HepG2 (cell line): ENCODE measurements around the gene TMEM121. TPM values are rescaled to one million over a fixed set of nuclear protein-coding genes. Genes with fewer than 3 reads are reported as not detected.
A peak's percentile ranks its signal among the peaks of the same experiment; 100 is the strongest.

Source experiments
- ATF1 ChIP-seq: IDR thresholded peaks from 2 replicates; pipeline ENCODE4 v1.6.1; 2016; ENCODE audit warnings: mild to moderate bottlenecking, control low read depth
- DR1 ChIP-seq: sonication (generic); formaldehyde crosslinking; IDR thresholded peaks from 2 replicates; pipeline ENCODE4 v1.8.0; 2021; ENCODE audit warnings: mild to moderate bottlenecking, missing genetic modification reagents, inconsistent platforms
- KAT2B ChIP-seq: fragments of 150-350 bp; IDR thresholded peaks from 2 replicates; pipeline ENCODE4 v1.6.1; 2014; ENCODE audit warnings: low read depth, low read length, borderline replicate concordance
- MYNN ChIP-seq: sonication (generic); formaldehyde crosslinking; IDR thresholded peaks from 2 replicates; pipeline ENCODE4 v1.4.0; 2020; ENCODE audit warnings: mild to moderate bottlenecking, low read depth, missing genetic modification reagents
- MZF1 ChIP-seq: sonication (generic); formaldehyde crosslinking; IDR thresholded peaks from 2 replicates; pipeline ENCODE4 v1.8.1; 2023; ENCODE audit warnings: mild to moderate bottlenecking, missing genetic modification reagents, borderline replicate concordance
- SKI ChIP-seq: fragments of 450-650 bp; IDR thresholded peaks from one replicate; pipeline ENCODE4 v1.6.1; 2018; ENCODE audit warnings: mild to moderate bottlenecking; ENCODE audit not compliant: partially characterized antibody
- SPEN ChIP-seq: sonication (generic); formaldehyde crosslinking; IDR thresholded peaks from 2 replicates; pipeline ENCODE4 v1.5.1; 2020; ENCODE audit warnings: low read depth, mild to moderate bottlenecking, missing genetic modification reagents
- TBX2 ChIP-seq: sonication (generic); formaldehyde crosslinking; IDR thresholded peaks from 2 replicates; pipeline ENCODE4 v1.5.0; 2020; ENCODE audit warnings: missing genetic modification reagents, mild to moderate bottlenecking, borderline replicate concordance
- U2AF2 ChIP-seq: fragments of 200-400 bp; formaldehyde crosslinking; IDR thresholded peaks from 2 replicates; pipeline ENCODE4 v1.6.1; 2017; ENCODE audit warnings: low read depth, mild to moderate bottlenecking, low read length
- ZFP36L1 ChIP-seq: sonication (generic); formaldehyde crosslinking; IDR thresholded peaks from 2 replicates; pipeline ENCODE4 v1.8.0; 2022; ENCODE audit warnings: mild to moderate bottlenecking, missing genetic modification reagents, moderate library complexity
- ZNF20 ChIP-seq: sonication (generic); formaldehyde crosslinking; IDR thresholded peaks from 2 replicates; pipeline ENCODE4 v1.4.0; 2020; ENCODE audit warnings: mild to moderate bottlenecking, moderate library complexity, missing genetic modification reagents
- ZNF598 ChIP-seq: sonication (generic); formaldehyde crosslinking; IDR thresholded peaks from 2 replicates; pipeline ENCODE4 v1.5.1; 2020; ENCODE audit warnings: mild to moderate bottlenecking, missing genetic modification reagents, borderline replicate concordance
- ZNF616 ChIP-seq: sonication (generic); formaldehyde crosslinking; IDR thresholded peaks from 2 replicates; pipeline ENCODE4 v1.5.0; 2020; ENCODE audit warnings: low read depth, mild to moderate bottlenecking, missing genetic modification reagents
- ZNF75D ChIP-seq: sonication (generic); formaldehyde crosslinking; IDR thresholded peaks from 2 replicates; pipeline ENCODE4 v1.8.1; 2023; ENCODE audit warnings: missing genetic modification reagents, mild to moderate bottlenecking, borderline replicate concordance
- polyA plus RNA-seq, 8 experiments: library from polyadenylated mRNA; depleted of rRNA in 3 of 8; stranded (reverse) in 7 of 8; unstranded in 1 of 8; fragments of >200 nt; fragmentation: Illumina TruSeq in 4 of 8; extraction: Trizol in 4 of 8; gene quantifications; 2 replicates each; pipeline versions ENCODE4 v1.2.1 to v1.2.3, GENCODE V29; 2011 to 2016; ENCODE audit warnings: low read depth in 4 of 8, missing spikeins in 1 of 8, mixed read lengths in 1 of 8; ENCODE audit not compliant: insufficient read depth in 1 of 8
- total RNA-seq, 5 experiments: library from RNA; depleted of rRNA; stranded (reverse); fragments of >200 nt; fragmentation: Illumina TruSeq; extraction: Trizol; gene quantifications; 2 replicates each; pipeline ENCODE4 v1.2.3, GENCODE V29; 2016; ENCODE audit warnings: low read depth in 1 of 5
- TF ChIP-seq, protein P1 (sequence below): sonication (generic); formaldehyde crosslinking; IDR thresholded peaks from 2 replicates; pipeline ENCODE4 v1.8.0; 2022; ENCODE audit warnings: missing genetic modification reagents, mild to moderate bottlenecking, moderate library complexity, borderline replicate concordance
- TF ChIP-seq, protein P2 (sequence below): sonication (generic); formaldehyde crosslinking; conservative IDR thresholded peaks from 2 replicates; pipeline ENCODE4 v1.8.0; 2022; ENCODE audit warnings: low read depth, missing genetic modification reagents
- TF ChIP-seq, protein P3 (sequence below): sonication (generic); formaldehyde crosslinking; IDR thresholded peaks from 2 replicates; pipeline ENCODE4 v1.5.0; 2020; ENCODE audit warnings: missing genetic modification reagents
- TF ChIP-seq, protein P4 (sequence below): sonication (generic); formaldehyde crosslinking; IDR thresholded peaks from 2 replicates; pipeline ENCODE4 v1.4.0; 2020; ENCODE audit warnings: missing genetic modification reagents, mild to moderate bottlenecking, borderline replicate concordance
- TF ChIP-seq, protein P5 (sequence below): sonication (generic); formaldehyde crosslinking; IDR thresholded peaks from 2 replicates; pipeline ENCODE4 v1.4.0; 2020; ENCODE audit warnings: mild to moderate bottlenecking, missing genetic modification reagents

Gene TMEM121
- total and polyA plus RNA-seq, 2 of the 13 experiments (the other 11 are each of a cell fraction or from before 2014, with no cell fraction given), result 6.6 to 19.0 TPM

DNA sequence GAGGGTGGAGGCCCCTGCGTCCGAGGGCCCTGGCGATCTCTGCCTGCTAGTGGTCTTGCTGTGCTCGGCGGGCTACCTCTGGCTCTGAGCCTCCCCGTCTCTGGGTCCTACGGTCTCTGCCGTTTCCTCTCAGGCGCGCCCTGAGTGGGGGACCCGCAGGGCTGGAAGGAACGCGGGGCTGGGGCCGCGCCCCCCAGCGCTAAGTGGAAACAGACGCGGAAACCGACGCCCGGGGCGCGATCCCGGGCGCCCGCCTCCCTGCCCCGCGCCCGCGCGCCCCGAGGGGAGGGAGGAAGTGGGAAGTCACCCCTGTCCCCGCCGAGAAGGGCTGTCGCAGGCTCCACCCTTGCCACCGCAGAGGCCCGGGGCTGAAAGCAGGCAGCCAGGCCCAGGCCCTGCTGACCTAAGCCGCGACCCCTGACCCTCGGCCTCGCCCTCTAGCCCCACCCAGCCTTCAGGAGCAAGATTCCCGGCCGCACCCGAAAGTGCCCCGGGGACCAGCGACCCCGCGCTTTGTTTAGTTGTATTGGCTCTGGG, 38.9 kb upstream of the TMEM121 start (continued):
- TF ChIP-seq SKI (no peak), KAT2B (no peak), MZF1 (CRISPR knock-in tag) (no peak), DR1 (CRISPR knock-in tag) (no peak), ZNF20 (CRISPR knock-in tag) (no peak), MYNN (CRISPR knock-in tag) (no peak), ZNF616 (CRISPR knock-in tag) (no peak), ZNF598 (CRISPR knock-in tag) (no peak), TBX2 (CRISPR knock-in tag) (0 out of 2 replicates have a peak, but pooled peaks have one; percentile 4), ZNF75D (no peak), U2AF2 (no peak), ZFP36L1 (CRISPR knock-in tag) (no peak), SPEN (CRISPR knock-in tag) (no peak), ATF1 (no peak)
- TF ChIP-seq, protein P1, sequence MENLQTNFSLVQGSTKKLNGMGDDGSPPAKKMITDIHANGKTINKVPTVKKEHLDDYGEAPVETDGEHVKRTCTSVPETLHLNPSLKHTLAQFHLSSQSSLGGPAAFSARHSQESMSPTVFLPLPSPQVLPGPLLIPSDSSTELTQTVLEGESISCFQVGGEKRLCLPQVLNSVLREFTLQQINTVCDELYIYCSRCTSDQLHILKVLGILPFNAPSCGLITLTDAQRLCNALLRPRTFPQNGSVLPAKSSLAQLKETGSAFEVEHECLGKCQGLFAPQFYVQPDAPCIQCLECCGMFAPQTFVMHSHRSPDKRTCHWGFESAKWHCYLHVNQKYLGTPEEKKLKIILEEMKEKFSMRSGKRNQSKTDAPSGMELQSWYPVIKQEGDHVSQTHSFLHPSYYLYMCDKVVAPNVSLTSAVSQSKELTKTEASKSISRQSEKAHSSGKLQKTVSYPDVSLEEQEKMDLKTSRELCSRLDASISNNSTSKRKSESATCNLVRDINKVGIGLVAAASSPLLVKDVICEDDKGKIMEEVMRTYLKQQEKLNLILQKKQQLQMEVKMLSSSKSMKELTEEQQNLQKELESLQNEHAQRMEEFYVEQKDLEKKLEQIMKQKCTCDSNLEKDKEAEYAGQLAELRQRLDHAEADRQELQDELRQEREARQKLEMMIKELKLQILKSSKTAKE (CRISPR knock-in tag), result no peak
- TF ChIP-seq, protein P2, sequence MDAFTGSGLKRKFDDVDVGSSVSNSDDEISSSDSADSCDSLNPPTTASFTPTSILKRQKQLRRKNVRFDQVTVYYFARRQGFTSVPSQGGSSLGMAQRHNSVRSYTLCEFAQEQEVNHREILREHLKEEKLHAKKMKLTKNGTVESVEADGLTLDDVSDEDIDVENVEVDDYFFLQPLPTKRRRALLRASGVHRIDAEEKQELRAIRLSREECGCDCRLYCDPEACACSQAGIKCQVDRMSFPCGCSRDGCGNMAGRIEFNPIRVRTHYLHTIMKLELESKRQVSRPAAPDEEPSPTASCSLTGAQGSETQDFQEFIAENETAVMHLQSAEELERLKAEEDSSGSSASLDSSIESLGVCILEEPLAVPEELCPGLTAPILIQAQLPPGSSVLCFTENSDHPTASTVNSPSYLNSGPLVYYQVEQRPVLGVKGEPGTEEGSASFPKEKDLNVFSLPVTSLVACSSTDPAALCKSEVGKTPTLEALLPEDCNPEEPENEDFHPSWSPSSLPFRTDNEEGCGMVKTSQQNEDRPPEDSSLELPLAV (CRISPR knock-in tag), result no peak
- TF ChIP-seq, protein P3, sequence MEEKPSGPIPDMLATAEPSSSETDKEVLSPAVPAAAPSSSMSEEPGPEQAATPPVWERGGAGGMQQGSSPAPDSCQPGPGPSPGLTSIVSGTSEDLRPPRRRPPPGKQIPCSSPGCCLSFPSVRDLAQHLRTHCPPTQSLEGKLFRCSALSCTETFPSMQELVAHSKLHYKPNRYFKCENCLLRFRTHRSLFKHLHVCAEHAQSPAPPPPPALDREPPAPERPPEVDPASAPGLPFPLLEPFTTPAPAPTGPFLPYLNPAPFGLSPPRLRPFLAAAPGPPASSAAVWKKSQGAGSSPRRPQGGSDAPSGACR (CRISPR knock-in tag), result no peak
- TF ChIP-seq, protein P4, sequence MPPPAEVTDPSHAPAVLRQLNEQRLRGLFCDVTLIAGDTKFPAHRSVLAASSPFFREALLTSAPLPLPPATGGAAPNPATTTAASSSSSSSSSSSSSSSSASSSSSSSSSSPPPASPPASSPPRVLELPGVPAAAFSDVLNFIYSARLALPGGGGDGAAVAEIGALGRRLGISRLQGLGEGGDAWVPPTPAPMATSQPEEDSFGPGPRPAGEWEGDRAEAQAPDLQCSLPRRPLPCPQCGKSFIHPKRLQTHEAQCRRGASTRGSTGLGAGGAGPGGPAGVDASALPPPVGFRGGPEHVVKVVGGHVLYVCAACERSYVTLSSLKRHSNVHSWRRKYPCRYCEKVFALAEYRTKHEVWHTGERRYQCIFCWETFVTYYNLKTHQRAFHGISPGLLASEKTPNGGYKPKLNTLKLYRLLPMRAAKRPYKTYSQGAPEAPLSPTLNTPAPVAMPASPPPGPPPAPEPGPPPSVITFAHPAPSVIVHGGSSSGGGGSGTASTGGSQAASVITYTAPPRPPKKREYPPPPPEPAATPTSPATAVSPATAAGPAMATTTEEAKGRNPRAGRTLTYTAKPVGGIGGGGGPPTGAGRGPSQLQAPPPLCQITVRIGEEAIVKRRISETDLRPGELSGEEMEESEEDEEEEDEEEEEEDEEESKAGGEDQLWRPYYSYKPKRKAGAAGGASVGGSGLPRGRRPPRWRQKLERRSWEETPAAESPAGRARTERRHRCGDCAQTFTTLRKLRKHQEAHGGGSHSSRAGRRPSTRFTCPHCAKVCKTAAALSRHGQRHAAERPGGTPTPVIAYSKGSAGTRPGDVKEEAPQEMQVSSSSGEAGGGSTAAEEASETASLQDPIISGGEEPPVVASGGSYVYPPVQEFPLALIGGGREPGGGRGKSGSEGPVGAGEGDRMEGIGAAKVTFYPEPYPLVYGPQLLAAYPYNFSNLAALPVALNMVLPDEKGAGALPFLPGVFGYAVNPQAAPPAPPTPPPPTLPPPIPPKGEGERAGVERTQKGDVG (CRISPR knock-in tag), result no peak
- TF ChIP-seq, protein P5, sequence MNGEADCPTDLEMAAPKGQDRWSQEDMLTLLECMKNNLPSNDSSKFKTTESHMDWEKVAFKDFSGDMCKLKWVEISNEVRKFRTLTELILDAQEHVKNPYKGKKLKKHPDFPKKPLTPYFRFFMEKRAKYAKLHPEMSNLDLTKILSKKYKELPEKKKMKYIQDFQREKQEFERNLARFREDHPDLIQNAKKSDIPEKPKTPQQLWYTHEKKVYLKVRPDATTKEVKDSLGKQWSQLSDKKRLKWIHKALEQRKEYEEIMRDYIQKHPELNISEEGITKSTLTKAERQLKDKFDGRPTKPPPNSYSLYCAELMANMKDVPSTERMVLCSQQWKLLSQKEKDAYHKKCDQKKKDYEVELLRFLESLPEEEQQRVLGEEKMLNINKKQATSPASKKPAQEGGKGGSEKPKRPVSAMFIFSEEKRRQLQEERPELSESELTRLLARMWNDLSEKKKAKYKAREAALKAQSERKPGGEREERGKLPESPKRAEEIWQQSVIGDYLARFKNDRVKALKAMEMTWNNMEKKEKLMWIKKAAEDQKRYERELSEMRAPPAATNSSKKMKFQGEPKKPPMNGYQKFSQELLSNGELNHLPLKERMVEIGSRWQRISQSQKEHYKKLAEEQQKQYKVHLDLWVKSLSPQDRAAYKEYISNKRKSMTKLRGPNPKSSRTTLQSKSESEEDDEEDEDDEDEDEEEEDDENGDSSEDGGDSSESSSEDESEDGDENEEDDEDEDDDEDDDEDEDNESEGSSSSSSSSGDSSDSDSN, result peak; percentile 8; the same call in 1 of the 2 replicates
